ENCODE results near the gene HMGA1.

Gene HMGA1

DNA sequence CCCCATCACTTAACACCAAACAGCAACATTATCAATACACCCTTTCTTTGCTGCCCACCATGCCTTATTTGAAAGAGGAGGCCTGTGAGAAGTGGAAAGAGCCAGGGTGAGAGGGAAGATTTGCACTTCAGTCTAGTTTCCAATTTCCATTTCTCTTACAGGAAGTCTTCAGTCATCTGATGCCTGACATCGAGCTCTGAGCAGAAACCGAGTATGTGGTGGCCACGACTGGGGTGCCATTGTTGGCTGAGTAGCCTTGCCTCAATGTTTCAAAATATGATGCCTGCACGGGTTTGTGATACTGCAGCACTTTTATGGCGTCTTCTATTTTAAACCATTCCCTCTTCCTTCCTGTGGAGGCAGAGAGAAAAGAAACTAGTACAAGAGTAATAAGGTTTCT lies 51.9 kb downstream of the HMGA1 start:
- no peak for DNase-seq (ENCODE audit: low read depth, low spot score)

- DNase-seq (ENCODE audit: low read depth, low spot score), result no peak
Observed at GRCh38 chr6:34289137-34289536, 52.5 kb downstream of the HMGA1 start.

DNA sequence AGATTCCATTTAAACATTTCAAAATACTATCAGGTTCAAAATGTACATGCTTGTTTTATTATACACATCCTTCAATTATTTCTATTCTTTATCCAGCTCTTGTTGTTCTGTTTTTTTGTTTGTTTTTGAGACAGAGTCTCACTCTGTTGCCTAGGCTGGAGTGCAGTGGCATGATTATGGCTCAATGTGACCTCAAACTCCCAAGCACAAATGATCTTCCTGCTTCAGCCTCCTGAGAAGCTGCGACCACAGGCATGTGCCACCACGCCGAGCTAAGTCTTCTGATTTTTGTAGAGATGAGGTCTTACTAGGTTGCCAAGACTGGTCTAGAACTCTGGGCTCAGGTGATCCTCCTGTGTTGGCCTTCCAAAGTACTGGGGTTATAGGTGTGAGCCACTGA lies 56.3 kb downstream of the HMGA1 start:
- no peak for DNase-seq (ENCODE audit: low read depth, low spot score)

- no peak for DNase-seq (ENCODE audit: low read depth, low spot score)
Observed at GRCh38 chr6:34295721-34296120, 59.0 kb downstream of the HMGA1 start.

Data from smooth muscle cell of the brain vasculature (primary cell).